GM10266 (cell line): ENCODE results near the gene GRIK1.

ENCODE experiments used
- DNase-seq: peaks from one replicate; pipeline ENCODE4 v3.0.0; 2012; ENCODE audit errors: extremely low spot score
- TF ChIP-seq, protein P1 (sequence below): IDR thresholded peaks from 2 replicates; pipeline ENCODE4 v1.5.1; 2012; ENCODE audit warnings: mild to moderate bottlenecking, low read depth; ENCODE audit not compliant: control insufficient read depth, insufficient read depth; ENCODE audit errors: missing control alignments

GRIK1 gene

DNA sequence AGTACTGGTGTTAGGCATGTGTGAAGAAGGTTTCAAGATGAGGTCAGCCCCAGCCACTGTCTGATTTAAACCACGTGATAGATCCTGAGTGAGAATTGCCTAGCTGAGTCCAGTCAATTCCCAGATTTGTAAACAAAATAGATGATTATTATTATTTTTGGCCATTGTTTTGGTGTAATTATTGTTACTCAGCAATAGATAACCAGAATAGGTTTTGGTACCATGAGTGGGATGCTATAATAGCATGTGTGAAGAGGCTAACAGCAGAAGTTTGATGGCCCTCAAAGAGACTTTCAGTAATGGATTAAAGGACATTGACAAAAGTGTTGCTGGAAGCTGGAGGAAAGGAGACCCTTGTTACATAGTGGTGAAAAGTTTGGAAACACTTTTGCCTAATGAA is 426.3 kb downstream of the GRIK1 start:
- TF ChIP-seq, protein P1, sequence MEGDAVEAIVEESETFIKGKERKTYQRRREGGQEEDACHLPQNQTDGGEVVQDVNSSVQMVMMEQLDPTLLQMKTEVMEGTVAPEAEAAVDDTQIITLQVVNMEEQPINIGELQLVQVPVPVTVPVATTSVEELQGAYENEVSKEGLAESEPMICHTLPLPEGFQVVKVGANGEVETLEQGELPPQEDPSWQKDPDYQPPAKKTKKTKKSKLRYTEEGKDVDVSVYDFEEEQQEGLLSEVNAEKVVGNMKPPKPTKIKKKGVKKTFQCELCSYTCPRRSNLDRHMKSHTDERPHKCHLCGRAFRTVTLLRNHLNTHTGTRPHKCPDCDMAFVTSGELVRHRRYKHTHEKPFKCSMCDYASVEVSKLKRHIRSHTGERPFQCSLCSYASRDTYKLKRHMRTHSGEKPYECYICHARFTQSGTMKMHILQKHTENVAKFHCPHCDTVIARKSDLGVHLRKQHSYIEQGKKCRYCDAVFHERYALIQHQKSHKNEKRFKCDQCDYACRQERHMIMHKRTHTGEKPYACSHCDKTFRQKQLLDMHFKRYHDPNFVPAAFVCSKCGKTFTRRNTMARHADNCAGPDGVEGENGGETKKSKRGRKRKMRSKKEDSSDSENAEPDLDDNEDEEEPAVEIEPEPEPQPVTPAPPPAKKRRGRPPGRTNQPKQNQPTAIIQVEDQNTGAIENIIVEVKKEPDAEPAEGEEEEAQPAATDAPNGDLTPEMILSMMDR, result no peak
- no peak for DNase-seq

DNA sequence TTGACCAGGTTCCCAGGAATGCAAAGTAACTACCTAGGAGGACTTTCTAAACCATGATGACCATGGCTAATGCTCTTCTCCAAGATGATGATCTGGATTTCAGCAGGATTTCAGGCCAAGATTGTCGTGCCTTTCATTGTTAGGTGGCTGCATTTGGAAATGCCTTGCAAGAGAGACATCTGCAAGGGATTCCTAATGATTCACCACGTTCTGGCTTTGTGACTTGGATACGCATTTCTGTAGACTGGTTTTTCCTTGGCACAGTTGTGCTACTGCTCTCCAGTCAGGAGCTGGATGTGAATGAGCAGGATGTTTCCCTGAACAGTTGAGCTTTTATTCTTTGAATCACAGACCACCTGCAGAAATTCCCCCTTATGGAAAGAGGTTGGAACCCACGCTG is 428.7 kb downstream of the GRIK1 start:
- DNase-seq, result no peak
- TF ChIP-seq, protein P1, result no peak

- TF ChIP-seq, protein P1, result no peak
- DNase-seq, result no peak
Measured at GRCh38 chr21:29509121-29509520, 430.7 kb downstream of the GRIK1 start.

DNA sequence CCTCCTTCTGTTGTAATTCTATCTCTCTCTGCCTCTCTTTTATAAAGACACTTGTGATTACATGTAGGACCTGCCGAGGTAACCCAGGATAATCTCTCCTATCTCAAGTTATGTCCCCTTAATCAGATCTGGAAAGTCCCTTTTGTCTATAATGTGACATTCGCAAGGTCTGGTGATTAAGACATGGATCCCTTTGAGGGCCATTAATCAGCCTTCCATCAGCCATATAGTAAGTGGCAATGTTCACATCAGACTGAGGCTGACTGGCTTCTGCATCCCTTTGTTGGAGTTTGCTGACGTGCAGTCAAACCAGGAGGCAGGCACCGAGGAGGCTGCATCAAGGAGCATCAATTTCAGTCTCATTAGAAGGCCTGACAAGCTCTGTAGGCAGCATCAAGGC is 431.5 kb downstream of the GRIK1 start:
- no peak for DNase-seq
- TF ChIP-seq, protein P1, result no peak

GRCh38 chr21:29506947-29507346 is 432.8 kb downstream of the GRIK1 start:
- TF ChIP-seq, protein P1, result no peak
- no peak for DNase-seq

- TF ChIP-seq, protein P1, result no peak
- DNase-seq, result no peak
Measured at GRCh38 chr21:29506214-29506613, 433.6 kb downstream of the GRIK1 start.

GRCh38 chr21:29504751-29505321 is 435.0 kb downstream of the GRIK1 start:
- DNase-seq, result no peak
- TF ChIP-seq, protein P1, result no peak
